Mesenteric fat pad (tissue), 1 donor: ENCODE measurements around the gene RHEB. TPM values are rescaled to one million over a fixed set of nuclear protein-coding genes. Genes with fewer than 3 reads are reported as not detected.
"Not testable (repeated sequence)": the region's sequence is repeated elsewhere in the genome, so short reads cannot be mapped to it uniquely, and the experiment has no call there.

Experiments
- DNase-seq: peaks from one replicate; pipeline ENCODE4 v3.0.0-alpha.2; 2020; ENCODE audit warnings: low spot score
- total RNA-seq: library from RNA; stranded (reverse); fragmentation: NEBNext Ultra II Directional; extraction: Animal tissue kit (Norgen Biotek cat#: 25700); gene quantifications from one replicate; pipeline ENCODE4 v1.2.1, GENCODE V29; 2021
- donor health status: DM: yes; HTN: yes; CAD: no.

Gene RHEB
- total RNA-seq, 1 donor from 2014 or later: 162 TPM

GRCh38 chr7:151536178-151536577 lies 16.5 kb upstream of the RHEB start:
- not testable (repeated sequence) for DNase-seq

DNA sequence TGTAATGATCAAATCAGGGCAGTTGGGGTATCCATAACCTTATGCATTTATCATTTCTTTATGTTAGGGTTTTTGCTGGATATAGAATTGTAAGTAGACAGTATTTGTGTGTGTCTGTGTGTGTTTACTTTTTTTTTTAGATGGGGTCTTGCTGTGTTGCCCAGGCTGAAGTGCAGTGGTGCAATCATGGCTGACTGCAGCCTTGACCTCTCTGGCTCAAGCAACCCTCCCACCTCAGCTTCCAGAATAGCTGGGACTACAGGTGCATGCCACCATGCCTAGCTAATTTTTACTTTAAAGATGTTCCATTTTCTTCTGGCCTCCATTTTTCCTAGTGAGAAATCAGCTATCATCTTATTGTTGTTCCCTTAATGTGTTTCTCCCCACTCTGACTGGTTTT lies 10.1 kb upstream of the RHEB start:
- DNase-seq: no peak

DNA sequence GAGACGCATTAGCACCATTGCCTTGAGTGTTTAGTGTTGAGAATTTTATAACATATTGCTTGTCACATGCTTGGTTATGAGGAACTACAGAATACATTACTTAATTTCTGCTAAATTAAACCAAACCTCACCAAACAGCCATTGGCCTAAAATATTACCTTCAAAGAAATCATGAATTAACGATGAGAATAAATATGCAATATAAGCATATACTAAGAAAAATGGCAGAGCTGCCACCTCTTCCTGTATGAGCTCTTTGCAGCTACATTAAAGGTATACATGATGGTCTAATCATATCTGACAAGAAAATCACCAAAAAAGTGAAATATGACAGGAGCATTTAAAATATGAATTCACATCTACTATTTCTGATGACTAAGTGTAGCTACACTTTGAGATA lies 5.2 kb upstream of the RHEB start:
- DNase-seq: no peak

DNA sequence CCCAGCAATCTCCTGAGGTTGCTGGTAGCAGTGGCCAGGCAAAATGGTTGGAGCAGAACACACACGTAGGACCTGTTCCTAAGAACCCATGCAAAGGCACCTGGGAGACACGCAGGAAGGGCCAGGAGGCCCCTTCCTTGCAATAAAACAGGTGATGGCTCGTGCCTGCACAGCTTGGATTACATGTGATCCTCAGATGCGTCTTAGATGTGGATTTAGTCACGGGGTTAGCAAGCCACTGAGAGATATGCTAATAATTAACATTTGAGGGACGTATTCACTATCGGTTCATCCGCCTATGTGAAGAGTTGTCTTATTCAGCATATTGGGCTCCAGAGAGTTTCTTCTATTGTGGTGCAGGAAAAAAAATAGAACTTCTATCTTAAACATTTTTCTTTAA lies 4.6 kb upstream of the RHEB start:
- DNase-seq: no peak

GRCh38 chr7:151520419-151521261 lies 945 bp upstream of the RHEB start:
- peak; percentile 92 for DNase-seq

DNA sequence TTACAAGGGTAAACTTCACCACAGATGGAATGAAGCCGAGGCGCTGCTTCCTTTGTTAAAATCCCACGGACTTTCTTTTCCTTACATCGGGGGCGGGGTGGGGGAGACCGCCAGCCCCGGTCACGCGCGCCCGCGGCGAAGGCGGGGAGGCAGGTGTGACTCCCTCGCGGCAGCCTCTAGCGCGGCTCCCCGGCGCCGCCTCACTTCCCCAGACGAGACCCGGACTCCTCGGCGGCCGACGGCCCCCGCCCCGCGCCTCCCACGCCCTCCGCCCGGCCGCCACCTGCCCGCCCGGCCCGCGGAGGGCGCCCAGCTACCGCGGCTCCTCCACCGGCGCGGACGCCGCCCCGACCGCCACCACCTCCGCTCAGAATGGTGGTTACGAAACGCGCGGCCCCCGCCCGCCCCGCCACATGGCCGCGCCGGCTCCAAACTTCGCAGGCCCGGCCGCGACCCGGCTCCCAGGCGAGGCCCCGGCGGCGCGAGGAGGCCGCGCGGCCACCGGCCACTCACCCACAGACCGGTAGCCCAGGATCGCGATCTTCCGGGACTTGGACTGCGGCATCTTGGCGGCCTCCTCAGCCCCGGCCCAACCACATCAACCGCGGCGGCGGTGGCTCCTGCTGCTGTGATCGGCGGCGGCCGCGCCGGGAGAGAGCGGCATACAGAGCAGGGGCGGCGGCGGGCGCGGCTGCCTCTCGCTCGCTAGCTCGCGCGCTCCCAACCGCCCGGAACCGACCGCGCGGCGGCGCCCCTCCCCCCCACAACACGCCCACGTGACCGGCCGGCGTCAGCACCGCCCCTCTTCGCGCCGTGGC lies 539 bp downstream of the RHEB start:
- not testable (repeated sequence) for DNase-seq

GRCh38 chr7:151518105-151518946 lies 1.4 kb downstream of the RHEB start:
- no peak for DNase-seq

GRCh38 chr7:151517601-151518104 lies 2.0 kb downstream of the RHEB start:
- no peak for DNase-seq

DNA sequence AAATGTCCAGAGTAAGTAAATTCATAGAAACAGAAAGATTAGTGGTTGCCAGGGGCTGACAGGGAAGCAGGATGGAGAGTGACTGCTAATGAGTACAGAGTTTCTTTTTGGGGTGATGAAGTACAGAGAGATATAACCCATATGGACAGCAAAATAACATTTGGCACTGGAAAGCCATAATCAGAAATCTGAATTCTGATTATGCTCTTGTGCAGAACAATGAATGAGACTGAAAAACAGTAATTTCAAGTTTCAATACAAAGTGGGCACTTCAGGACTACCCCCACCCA lies 4.5 kb downstream of the RHEB start:
- no peak for DNase-seq

DNA sequence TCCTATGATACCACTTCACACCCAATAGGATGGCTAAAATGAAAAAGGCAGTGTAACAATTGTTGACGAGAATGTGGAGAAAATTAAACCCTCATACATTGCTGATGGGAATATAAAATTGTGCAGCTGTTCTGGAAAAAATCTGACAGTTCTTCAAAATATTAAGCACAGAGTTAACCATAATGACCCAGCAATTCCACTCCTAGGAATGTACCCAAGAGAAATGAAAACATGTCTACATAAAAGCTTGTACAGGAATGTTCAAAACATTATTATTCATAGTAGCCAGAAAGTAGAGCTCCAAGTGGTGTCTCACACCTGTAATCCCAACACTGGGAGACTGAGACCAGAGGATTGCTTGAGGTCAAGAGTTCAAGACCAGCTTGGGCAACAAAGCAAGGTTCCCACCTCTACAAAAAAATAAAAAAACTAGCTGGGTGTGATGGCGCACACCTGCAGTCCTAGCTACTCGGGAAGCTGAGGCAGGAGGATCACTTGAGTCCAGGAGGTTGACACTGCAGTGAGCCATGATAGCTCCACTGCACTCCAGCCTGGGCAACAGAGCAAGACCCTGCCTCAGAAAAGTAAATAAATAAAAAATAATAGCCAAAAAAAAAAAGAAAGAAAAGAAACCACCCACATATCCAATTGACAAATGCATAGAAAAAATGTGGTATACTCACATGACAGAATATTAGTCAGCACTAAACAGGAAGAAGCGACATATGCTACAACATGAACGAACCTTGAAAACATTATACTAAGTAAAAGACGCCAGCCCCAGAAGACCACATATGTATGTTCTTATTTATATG lies 5.0 kb downstream of the RHEB start:
- DNase-seq: no peak

DNA sequence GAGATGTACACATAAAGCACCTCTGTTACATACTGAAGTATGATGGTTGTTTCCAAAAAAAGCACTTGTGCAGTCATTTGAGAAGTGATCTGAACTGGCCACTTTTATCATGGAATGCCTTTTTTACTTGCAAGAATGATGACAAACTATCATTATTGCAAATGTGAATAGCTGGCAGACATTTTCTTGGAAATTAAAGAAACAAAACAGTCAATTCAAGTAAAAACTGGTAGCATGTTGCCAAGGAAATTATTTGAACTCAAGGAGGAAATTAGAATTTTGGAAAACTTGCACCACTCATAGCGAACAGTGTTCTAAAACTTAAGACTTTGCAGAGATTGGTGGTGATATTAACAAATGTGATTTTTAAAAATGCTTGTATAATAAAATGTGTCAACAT lies 6.6 kb downstream of the RHEB start:
- DNase-seq: no peak

GRCh38 chr7:151512353-151512752 lies 7.3 kb downstream of the RHEB start:
- DNase-seq: no peak

DNA sequence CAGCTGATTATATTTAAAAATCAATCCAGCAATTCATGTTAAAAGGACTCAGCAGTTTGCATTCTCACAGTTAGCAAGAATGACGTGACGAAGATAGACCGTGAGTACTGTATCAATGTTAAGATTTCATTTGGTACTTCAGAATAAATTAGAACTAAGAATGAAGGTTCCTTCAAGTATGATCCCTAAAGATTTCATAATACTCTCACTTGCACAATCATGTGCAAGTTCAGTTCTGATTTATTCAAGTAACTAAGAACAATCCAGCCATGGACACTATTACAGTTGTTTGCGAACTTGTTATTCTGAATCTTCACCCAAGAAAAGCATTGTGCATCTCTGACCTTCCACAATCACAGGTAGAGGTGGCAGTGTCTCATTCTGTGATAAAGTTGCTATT lies 7.7 kb downstream of the RHEB start:
- no peak for DNase-seq

GRCh38 chr7:151511270-151511669 lies 8.4 kb downstream of the RHEB start:
- DNase-seq: no peak

DNA sequence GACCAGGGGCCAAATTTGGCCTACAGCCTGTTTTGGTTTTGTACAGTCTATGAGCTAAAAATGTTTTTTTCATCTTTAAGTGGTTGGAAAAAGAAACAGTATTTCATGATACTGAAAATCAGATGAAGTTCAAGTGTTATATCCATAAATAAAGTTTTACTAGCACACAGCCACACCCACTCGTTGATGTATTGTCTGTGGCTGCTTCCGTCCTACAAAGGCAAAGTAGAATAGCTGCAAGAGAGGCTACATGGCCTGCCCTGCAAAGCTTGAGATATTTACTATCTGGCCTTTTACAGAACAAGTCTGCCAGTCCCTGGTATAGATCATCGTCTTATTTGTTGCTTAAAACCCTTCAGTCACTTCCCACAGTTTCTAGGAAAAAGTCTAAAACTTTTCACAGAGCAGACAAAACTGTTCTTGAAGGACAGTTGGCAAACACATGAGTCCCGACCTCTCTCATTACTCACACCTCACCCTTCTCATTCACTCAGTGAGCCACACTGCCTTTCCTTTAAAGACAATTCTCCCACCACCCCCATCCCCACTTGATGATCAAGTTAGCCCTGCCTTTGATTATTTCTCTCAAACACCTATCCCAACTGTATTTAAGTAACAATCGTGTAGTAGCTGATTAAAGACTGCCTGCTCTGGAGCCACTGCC lies 9.9 kb downstream of the RHEB start:
- DNase-seq: no peak

DNA sequence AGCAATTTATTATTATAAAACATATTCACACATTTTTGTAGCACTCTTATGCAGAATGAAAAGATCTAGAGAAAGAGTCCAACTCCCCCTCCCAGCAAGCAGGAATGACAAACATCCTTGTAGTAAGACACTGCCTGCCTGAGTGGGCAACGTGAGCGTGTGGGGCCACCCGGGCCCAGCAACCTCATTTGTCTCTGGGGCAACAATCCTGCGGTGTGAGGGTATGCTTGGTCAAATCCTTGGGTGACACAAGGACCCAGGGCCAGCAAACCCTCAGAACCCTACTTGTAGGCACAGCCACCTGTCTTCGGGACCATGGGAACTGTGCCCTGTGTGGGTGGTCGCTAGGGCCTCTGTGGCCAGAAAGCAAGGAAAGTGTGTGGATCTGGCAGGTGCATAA lies 10.7 kb downstream of the RHEB start:
- DNase-seq: no peak

- DNase-seq: no peak
Measured at GRCh38 chr7:151507806-151508205, 11.9 kb downstream of the RHEB start.

DNA sequence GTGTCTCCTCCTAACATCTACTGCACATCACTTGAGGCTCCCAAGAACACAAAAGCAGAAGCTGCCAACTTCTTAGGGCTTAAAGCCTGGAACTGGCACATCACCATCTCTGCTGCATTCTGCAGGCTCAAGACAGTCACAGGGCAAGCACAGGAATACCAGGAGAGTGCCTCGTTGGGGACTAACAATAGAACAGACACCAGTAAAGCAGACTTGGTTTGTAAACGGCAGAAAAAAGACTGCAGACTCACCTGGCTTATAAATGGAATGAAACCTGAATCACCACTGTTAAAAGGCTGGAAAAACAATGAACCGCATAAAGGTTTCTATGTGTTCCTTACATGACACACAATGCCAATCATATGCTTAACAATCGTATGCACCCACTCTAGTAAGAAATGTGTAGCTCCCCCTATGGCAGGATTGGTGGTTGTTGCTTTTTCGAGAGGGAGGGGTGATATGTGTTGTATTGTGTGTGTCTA lies 12.8 kb downstream of the RHEB start:
- no peak for DNase-seq

- DNase-seq: no peak
Measured at GRCh38 chr7:151505836-151506468, 13.7 kb downstream of the RHEB start.

DNA sequence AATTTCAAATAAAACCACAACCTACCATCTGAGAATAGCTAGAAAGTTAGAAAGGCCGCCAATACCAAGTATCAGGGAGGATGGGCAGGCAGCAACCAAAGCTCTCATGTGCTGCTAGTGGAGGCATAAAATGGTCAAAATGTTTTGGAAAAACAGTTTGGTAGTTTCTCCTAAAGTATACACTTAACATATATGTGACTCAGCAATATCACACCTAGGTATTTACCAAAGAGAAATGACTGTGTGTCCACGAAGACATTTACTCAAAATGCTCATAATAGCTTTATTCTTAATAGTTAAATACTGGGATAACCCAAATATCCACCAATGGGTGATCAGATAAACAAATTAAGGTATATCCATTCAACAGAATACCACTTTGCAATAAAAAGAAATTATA lies 14.3 kb downstream of the RHEB start:
- no peak for DNase-seq
